Activated CD8-positive, alpha-beta memory T cell treated with anti-CD3 and anti-CD28 coated beads, Interleukin-2, amount 50 U/mL, for 1 hour (primary cell): Measurements from ENCODE around the gene ALG1.
A peak's percentile ranks its signal among the peaks of the same experiment; 100 is the strongest.

ENCODE experiments used
- DNase-seq: peaks from one replicate; pipeline ENCODE4 v3.0.0-alpha.2; 2020; ENCODE audit errors: extremely low read depth

The ALG1 gene, protein sequence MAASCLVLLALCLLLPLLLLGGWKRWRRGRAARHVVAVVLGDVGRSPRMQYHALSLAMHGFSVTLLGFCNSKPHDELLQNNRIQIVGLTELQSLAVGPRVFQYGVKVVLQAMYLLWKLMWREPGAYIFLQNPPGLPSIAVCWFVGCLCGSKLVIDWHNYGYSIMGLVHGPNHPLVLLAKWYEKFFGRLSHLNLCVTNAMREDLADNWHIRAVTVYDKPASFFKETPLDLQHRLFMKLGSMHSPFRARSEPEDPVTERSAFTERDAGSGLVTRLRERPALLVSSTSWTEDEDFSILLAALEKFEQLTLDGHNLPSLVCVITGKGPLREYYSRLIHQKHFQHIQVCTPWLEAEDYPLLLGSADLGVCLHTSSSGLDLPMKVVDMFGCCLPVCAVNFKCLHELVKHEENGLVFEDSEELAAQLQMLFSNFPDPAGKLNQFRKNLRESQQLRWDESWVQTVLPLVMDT

DNA sequence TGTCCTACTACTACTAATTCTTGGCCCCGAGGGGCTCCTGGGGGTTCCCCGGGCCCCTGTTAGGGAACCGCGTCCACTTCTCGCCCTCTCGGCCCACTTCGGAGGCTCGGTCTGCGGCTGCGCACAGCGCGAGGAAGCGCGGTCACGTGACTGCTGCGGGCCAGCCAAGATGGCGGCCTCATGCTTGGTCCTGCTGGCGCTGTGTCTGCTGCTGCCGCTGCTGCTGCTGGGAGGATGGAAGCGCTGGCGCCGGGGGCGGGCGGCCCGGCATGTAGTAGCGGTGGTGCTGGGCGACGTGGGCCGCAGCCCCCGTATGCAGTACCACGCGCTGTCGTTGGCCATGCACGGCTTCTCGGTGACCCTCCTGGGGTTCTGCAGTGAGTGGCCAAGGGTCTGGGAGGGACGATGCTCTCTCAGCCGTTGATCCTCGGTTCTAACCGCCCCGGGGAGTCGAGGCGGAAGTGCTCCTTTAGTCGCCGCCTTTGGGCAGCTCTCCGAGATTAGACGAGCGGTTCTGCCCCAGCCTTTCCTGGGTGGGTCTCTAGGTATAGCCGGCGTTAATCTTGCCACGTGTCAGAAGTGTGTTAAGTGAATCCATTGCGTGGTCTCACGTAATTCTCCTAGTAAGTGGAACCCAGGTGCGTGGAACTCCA is at the start of gene ALG1:
Gene ALG1 (plus strand): TSS at position 163 of the 653 bp plus-strand sequence. CDS start 7 bp downstream, at position 170.
- peak; percentile 60 for DNase-seq

DNA sequence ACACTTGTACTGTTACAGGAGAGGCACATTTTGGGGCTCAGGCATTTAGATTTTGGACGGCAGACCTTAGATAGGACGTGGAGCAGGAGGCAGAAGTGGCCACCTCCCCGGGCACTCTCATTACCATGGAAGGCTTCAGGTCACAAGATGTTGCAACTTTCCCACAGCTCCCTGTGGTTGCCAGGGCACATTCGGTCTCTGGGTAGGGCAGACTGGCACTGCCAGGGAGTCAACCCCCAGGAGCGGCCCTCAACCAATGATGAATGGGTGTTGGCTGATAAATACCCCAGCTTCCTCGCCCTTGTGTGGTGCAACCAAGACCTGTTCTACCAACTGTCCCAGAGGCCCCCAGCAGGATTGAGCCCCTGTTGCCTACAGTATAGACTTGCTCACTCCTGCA is 49.1 kb upstream of the ALG1 start:
- DNase-seq, result no peak

DNA sequence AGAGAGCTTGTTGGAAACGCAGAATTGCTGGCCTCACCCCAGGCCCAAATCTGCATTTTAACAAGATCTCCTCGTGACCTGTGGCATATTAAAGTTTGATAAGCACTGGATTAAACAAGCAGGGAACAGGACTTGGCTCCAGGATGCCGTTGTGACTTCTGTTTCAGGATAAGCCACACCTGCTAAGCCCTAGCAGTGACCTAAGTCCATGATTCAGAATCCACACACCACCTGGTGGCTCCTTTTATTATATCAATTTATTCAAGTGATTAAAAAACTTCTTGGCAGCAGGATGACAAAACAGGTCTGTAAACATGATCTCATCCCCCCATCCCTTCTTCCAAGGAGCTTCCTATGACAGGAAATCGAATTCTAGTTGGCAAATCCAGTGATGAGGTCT is 47.0 kb upstream of the ALG1 start:
- DNase-seq, result no peak

DNA sequence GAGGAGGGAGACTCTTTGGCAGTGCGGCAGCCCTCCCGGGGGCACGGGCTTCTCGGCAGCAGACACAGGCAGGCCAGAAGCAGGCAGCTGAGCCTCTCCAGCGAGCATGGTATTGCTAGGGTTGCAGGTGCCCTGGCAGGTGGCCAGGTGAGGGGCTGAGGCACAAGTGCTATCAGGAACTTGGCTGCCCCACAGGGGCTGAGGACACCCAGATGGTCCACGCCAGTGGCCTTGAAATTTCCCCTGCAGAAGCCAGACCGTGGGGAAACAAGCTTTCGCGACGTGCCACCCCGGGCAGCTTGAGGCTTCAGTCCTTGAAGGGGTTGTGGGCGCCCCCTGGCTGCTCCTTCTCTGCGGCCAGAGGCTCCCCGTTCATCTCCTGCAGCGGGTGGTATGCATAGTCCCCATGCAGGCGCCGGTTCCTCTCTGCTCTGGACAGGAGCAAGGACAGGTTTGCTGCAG is 46.4 kb upstream of the ALG1 start:
- no peak for DNase-seq

DNA sequence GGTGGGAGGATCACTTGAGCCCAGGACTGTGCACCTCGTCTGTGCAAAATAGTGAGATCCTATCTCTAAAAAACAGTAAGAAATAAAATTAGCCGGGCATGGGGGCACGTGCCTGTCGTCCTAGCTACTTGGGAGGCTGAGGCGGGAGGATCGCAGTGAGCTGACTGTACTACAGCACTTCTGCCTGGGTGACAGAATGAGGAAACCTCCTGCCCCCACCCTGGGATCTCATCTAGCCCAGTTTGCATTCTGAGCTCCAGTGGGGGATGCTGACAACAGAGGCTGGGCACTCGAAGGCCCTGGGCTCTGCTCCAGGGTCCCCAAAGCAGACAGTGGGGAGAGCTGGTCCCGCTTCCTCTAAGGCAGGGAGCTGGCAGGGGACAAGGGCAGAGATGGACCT is 45.0 kb upstream of the ALG1 start:
- no peak for DNase-seq

DNA sequence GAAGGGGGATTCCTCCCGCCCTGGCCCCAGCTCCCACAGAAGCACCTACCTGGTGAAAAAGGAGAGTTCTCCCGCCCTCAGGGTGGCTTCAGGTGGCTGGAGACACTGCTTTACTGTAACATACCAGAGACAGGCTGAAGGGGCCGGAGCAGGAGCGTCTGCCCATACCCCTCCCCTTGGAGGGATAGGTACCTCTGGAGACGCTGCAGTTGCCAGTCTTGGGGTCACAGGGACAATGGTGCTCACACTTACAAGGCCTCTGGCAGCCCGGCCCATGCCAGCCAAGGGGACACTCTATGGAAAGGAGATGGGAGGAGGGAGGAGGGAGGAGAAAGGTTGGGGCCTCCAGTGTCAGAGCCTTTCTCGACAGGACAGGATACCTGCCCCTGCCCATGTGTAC is 44.6 kb upstream of the ALG1 start:
- DNase-seq, result no peak

DNA sequence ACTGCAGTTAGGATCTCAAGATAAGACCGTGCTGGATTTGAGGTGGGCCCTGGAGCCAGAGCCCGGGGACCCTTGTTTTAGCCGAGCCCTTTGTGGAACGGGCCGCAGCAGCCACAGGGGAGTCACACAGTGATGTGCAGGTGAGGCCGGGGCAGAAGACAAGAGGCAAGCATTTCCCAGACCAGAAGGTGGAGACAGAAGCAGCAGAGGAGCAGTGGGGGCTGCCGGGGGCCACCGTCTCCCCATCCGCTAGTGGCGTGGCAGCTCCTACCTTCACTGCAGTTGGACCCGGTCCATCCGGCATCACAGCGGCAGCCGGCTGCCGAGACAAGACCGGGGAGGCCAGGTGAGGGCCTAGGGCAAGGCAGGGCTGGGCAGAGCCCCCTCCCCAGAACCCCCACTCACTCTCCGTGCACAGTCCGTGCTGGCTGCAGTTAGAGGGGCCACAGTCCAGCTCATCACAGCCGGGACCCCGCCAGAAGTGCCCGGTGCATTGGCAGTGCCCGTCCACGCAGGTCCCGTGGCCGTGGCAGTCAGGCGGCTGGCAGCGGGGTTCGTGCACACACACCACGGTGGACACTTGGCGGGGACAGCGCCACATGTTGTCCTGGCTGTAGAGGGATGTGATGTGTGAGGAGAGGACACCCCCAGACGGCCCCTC is 43.9 kb upstream of the ALG1 start:
- DNase-seq, result no peak

DNA sequence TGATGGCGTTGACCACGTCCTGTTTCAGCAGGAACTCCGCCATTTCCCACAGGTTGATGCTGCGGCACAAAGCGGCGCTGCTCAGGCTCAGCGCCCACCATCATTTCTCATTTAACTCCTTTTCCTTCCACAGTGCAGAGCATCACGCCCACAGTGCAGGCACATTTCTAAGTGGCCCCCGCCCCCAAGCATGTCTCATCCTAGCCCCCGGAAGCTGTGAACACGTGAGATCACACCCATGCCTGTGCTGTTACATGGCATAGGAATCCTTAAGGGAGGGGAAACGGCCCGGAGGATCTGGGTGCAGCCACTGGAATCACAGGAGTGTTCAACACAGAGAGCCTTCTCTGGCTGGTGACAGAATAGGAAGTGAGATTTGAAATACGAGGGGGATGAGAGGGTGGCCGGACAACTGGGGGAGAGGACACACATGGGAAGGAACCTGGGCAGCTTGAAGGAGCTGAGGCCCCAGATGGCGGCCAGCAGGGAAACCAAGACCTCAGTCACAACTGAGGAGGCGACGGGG is 42.6 kb upstream of the ALG1 start:
- no peak for DNase-seq

DNA sequence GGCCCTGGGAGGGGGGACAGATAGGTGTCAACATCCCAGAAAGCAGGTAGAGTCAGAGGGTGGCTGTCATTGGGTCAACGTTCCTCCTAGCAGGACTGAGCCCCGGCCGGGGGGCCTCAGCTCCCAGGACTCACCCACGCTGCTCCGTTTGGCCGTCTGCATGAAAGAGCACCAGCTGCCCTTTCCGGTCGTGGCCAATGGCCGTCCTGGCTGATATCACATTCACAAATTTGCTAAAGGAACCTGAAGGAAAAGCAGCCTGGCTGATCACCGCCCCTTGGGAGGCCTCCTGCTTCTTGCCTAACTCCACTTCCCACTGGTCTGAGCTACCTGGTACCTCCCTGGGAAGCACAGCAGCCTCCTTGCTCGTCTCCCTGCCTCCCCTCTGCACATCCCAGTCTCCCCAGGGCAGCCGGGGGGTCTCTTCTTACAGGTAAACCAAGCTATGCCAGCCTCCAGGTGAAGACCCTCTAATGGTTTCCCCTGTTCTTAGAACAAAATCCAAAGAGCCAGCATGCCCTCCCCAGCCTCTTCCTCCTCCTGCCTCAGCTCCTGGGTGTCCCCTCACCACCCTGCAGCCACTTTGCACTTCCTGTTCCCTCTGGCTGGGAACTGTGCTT is 41.3 kb upstream of the ALG1 start:
- DNase-seq, result no peak

DNA sequence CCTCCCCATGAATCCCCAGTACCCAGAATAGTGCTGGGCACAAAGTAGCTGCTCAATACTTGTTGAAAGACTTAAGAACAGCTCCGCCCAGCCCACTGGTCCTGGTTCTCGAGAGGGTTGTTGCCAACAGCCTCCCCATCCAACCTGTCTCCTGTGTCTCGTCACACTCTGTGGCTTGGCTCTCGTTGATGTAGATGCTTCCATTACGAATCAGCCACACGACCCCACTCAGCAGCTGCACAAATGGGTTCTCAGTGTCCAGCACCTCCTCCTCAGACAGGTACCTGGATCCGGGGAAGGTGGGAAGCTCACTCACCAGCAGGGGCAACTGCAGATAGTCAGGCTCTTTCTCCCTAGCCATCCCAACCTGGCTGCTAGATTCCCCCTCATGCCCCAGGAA is 40.0 kb upstream of the ALG1 start:
- no peak for DNase-seq

DNA sequence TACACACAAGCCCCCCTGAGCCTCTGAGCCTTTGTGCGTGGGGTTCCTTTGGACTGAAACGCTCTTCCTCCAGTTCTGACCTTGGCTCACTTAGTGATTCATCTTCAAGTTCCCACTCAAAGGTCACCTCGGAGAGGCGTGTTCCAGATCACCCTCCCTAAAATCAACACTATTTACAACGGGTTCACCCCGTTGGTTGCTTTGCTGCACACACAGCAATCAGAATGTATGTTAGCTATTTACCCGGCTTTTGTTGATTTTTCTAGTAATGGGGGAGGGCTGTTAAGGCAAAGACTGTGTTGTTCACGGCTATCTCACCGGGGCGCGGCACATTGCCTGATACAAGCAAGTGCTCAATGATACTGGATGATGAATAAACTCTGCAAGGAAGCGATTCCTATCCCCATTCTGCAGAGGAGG is 38.9 kb upstream of the ALG1 start:
- no peak for DNase-seq

DNA sequence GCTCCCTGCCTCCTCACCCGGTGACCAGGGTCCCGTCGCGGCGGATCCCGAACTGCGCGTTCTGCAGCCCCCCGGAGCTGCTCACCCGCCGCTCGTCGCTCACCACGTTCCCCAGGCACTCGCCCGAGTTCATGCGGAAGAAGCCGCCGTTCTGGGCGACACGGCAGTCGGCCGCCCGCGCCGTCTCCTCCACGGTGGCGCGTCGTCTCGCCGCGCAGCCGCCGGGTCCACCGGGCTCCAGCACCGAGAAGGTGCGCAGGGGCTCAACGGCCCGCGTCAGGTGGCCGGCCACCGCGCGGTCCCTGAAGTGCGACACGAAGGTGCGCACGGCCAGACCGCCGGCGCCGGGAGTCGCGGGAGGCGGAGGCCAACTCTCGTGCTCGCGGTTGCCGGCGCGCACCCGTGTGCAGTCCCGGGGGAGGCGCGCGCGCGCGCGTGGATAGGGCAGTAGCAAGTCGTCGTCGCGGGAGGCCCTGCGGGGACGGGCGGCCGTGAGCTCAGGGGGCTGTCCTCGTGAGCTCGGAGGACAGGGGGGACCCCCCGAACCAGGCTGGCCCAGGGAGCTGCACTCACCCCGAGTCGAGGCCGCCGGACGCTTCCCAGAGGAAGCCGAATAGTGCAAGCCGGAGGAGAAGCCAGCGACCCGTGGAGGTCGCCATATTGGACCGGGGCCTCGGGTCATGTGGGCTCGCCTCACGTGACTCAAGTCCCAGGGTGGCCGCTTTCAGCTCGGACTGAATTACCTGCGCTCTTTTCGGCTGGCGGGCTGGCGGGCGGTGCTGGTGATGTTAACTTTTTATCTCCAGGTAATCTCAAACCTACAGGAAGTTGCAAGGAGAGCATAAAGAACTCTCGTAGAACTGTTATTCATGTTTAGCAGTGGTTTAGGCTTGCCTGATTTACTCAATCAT is 38.1 kb upstream of the ALG1 start, which contains the start of gene NAGPA:
Gene NAGPA (minus strand): TSS at position 680 of the 911 bp plus-strand sequence. CDS start 21 bp downstream, at position 659.
- DNase-seq, result peak; percentile 37

DNA sequence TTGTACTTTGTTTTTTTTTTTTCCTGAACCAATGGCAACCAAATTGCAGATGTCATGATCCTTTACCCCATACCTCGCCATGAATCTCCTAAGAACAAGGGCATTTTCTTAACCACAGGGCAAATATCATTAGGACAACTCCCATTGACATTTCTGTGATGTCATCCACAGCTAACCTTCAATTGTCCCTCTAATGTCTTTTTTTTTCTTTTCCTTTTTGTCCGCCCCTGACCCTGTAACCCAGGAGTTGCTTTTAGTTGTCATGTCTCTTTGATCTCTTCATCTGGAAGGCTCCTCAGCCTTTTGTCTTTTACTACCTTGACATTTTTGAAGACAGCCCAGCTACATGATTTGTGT is 37.5 kb upstream of the ALG1 start:
- no peak for DNase-seq

DNA sequence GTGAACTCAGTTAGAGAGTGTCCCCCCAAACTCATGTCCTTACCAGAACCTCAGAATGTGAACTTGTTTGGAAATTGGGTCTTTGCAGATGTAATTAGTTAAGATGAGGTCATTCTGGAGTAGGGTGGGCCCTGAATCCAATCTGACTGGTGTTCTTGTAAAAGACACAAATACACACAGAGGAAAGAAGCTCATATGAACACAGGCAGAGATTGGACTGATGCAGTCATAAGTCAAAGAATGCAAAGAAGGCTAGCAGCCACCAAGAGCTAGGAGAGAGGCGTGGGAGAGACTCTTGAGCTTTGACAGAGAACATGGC is 35.8 kb upstream of the ALG1 start:
- DNase-seq, result no peak

DNA sequence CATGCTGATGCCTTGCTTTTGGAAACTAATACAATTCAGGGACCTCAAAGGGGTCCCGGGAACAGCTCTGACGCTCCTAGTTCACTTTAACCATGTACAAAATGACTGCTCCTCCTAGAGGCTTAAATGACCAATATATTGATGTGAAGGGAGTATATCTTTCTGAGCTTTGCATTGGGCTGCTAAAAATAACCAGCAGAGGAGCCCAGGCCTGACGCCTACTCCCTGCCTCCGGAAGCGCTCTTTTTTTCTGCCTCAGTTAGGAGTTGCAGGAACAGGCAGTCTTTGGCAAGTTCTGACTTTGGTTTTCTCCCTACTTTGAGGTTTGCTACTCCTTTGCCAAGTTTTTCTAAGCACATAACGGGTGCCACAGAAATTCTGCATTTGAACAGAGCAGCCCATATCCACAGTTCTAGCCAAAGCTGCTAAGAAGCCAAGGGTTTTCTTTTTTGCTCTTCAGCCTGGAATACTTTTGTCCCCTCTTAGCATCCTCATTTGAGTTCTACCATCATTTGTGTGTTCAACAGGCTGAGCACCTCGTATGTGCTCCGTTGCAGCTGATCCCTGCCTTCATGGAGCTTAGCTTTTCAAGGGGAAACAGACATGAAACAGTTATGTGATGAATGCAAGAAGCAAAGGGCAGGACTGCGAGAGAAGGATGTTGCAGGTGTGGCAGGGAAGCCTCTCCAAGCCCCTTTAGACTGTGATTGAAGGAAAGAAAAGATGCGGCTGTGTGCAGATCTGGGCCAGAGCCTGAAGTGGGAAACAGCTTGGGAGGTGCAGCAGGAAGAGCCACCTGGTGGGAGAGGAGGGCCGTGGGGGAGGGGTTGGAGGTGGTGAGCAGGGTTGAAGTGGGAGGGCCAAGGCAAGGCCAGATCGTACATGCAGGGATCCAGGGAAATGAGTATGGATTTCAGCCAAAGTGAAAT is 35.2 kb upstream of the ALG1 start:
- DNase-seq, result no peak

DNA sequence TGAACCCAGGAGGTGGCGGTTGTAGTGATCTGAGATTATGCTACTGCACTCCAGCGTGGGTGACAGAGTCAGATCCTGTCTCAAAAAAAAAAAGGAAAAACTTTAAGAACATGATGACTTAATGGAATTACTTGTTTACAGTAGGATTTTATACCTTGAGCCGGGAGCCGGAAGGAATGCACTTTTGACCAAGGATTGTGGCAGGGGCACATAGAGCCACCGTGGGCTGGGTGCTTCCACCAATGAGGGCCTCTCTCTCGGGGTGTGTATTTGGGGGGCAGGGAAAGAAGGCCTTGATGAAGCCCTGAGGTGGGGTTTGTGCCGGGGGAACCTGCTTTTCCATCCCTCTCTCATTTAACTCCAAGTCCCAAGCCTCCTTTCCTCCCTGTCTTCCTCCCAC is 31.2 kb upstream of the ALG1 start:
- DNase-seq, result no peak

DNA sequence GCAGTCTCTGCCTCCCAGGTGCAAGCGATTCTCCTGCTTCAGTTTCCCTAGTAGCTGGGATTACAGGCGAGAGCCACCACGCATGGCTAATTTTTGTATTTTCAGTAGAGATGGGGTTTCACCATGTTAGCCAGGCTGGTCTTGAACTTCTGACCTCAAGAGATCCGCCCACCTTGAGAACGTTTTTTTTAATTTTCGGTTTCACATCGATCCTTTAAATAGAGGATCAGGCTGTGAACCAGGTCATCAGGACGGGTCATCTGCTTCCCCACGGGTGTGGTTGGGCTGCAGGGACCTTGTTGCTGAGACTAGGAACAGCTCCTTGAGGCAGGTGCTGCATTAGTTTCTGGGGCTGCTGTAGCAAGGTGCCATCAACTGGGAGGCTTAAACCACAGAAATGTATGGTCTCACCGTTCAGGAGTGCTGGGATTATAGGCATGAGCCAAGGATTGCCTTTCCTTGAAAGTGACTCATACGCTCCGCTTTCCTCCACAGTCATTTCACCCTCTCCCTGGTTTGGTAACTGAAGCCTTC is 30.0 kb upstream of the ALG1 start:
- DNase-seq, result no peak

DNA sequence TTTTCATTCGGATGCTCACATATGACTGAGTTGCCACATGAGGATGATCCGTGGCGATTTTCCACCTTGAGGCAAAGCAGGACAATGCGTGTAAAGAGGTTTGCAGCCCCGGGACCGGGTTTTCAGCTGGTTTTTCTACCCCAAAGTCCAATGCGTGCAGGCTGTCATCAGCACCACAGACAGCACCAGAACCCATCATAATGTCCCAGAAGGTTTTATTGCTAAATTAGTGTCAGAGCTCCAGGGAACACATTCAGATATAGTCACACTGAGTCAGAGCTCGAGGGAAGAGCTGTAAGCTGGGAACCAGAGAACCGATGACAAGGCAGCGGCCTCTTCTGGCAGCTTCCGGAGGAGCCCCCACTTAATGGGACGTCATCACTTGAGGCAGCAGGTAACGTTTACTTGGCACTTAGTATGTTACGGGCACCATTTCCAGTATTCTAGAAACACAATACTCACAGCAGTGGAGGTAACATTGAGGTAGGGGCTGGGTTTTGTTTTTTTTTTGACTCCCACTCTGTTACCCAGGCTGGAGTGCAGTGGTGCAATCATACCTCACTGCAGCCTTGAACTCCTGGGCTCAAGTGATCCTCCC is 29.0 kb upstream of the ALG1 start:
- no peak for DNase-seq

DNA sequence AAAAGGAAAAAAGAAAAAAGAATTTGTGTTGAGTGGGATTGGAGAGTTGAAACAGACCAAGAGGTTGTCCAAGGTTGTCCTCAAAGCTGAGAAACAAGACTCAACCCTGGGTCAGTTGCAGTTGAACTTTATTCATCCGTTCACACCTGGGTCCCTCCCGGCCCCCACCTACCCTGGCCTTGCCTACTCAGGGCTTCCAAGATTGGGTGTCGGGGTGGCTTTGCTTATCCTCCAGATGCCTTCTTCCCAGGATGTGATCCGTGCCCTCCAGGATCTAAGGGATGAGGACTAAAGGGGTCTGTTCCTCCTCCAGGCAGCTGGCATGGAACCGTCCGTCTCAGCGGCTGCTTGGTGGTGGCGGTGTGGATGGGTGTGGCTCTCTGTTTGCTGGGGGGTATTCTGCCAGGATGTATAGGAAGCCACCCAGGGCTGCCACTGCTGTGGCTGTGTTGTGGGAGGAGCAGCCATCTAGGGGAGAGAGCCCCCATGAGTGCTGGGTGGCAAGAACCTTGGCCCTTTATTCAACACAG is 27.6 kb upstream of the ALG1 start:
- no peak for DNase-seq
